AG10803 (cell line): Measurements from ENCODE around the gene AP1B1.
"Not testable (repeated sequence)": the region's sequence is repeated elsewhere in the genome, so short reads cannot be mapped to it uniquely, and the experiment has no call there.

Source experiments
- DNase-seq: peaks from one replicate; pipeline ENCODE4 v3.0.0; 2010; ENCODE audit warnings: low read depth
- H3K4me3 ChIP-seq: 2 replicates; pipeline ENCODE4 v1.5.1; 2011; ENCODE audit warnings: mild to moderate bottlenecking, low read length, control low read depth
- CTCF ChIP-seq: conservative IDR thresholded peaks from 2 replicates; pipeline ENCODE4 v1.5.1; 2011; ENCODE audit warnings: mild to moderate bottlenecking, low read length, control low read depth, inconsistent platforms

Gene AP1B1

GRCh38 chr22:29348041-29348440 lies 40.3 kb downstream of the AP1B1 start:
- DNase-seq = no peak
- TF ChIP-seq CTCF = no peak
- no peak overlapping the region for H3K4me3 ChIP-seq

GRCh38 chr22:29346659-29347058 lies 41.7 kb downstream of the AP1B1 start:
- no peak overlapping the region for H3K4me3 ChIP-seq
- no peak for DNase-seq
- TF ChIP-seq CTCF = no peak

GRCh38 chr22:29345932-29346331 lies 42.4 kb downstream of the AP1B1 start:
- peak; percentile 46 for DNase-seq
- H3K4me3 ChIP-seq = no peak overlapping the region
- no peak for TF ChIP-seq CTCF

GRCh38 chr22:29344889-29345288 lies 43.5 kb downstream of the AP1B1 start:
- not testable (repeated sequence) for H3K4me3 ChIP-seq, DNase-seq

- TF ChIP-seq CTCF = no peak
- DNase-seq = peak; percentile 95
- no peak overlapping the region for H3K4me3 ChIP-seq
These were observed 44.2 kb downstream of the AP1B1 start for GRCh38 chr22:29344137-29344536.

- H3K4me3 ChIP-seq = no peak overlapping the region
- no peak for TF ChIP-seq CTCF
- DNase-seq = peak; percentile 78
These were observed 45.0 kb downstream of the AP1B1 start for GRCh38 chr22:29343313-29343805.

GRCh38 chr22:29342577-29343312 lies 45.6 kb downstream of the AP1B1 start:
- TF ChIP-seq CTCF = no peak
- DNase-seq = no peak
- no peak overlapping the region for H3K4me3 ChIP-seq
